Measurements from ENCODE around the gene GPR17.

Gene GPR17

DNA sequence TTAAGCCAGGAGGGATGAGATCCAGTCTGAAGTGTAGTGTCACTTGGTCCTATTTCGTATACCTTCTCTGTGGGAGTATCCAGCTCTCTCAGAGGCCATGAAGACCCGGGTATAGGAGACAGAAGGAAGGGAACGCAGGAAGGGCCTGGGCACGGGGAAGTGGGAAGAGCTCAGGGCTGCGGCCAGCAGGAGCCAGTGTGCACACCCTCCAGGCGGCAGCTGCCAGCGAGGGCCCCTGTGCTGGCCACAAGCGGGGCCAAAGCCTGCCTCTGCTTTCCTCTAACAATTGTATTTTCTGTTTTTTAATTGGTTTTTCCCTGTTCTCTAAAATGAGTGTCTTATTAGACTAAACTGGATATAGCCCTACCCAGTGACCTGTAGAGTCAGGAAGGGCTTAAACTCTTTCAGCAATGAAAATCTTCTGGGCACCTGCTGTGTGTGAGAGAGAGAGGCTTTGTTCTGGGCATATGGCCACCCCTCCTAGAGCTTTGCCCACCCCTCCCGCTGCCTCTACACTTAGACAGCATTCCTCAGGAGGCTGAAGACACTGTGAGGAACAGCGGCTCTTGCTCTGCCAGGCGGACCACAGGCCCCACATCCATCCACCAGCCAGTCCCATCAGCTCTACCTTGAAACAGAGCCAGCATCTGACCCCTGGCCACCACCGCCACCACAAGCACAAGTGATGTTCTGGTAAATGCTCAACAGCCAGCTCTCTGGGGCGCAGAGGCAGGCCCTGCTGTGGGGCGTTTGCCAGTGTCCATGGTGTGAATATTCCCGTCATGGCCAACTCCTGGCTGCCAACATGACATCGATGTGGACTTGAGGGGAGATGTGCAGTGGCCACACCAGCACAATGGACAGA, 9.5 kb downstream of the GPR17 start:
- Histone ChIP-seq H3K9ac (no peak overlapping the region), H3K27me3 (peaks cover 0 to 19% (median 0%) of the 10 kb centered on the region in 11 experiments; a peak in 4 of 22 replicates), H4K20me1 (peaks cover 0 to 4% (median 0%) of the 10 kb centered on the region in 11 experiments; a peak in 1 of 22 replicates), H3K4me2 (0 out of 22 replicates have a peak overlapping the region, but pooled peaks of 2 of the 11 experiments have one; percentile 9 to 76), H3K27ac (no peak overlapping the region), H3K4me3 (no peak overlapping the region), H3K9me3 (replicated peaks in 1 of 11) (peaks cover 0 to 10% (median 7%) of the 10 kb centered on the region in 11 experiments; a peak in 16 of 22 replicates), H3K4me1 (peaks cover 30 to 86% (median 73%) of the 10 kb centered on the region in 10 experiments), H3K36me3 (peaks cover 0 to 3% (median 0%) of the 10 kb centered on the region in 11 experiments; a peak in 2 of 22 replicates)
- no peak for TF ChIP-seq Cebpa-rat (IDR thresholded peaks at IDR 0.05)

DNA sequence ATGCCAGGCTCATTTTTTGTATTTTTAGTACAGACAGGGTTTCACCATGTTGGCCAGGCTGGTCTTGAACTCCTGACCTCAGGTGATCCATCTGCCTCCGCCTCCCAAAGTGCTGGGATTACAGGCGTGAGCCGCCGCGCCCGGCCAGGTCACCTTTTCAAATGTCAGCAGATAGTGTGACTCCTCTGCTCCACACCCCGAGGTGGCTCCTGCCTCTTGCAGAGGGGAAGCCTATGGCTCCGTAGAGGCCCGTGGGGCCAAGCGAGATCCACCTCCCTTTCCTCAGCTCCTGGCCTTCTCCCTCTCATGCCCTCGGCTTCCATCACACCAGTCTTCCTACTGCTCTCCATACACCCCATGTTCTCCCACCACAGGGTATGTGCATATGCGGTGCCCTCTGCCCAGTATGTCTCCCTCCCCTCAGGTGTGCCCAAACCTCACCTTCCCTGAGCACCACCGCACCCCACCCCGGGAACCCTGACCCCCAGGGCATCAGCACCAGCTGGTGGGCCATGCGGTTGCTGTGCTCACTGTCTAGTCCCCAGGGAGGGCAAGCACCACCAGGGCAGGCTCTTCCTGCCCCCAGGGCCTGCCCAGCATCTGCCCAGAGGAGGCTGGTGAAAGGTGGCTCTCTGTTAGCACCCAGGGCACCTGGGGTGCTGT, 10.7 kb downstream of the GPR17 start:
- peaks cover 18 to 73% (median 61%) of the 10 kb centered on the region in 10 experiments for H3K4me1 ChIP-seq
- H3K9me3 ChIP-seq (replicated peaks in 1 of 11) = peaks cover 0 to 20% (median 9%) of the 10 kb centered on the region in 11 experiments; a peak in 16 of 22 replicates
- peak overlapping the region in 2 of 11 experiments; percentile 25 to 52; a peak in 2 of 22 replicates for H3K9ac ChIP-seq
- peaks cover 0 to 4% (median 0%) of the 10 kb centered on the region in 11 experiments; a peak in 1 of 22 replicates for H4K20me1 ChIP-seq
- 0 out of 22 replicates have a peak overlapping the region, but pooled peaks of 1 of the 11 experiments have one; percentile 38 for H3K27ac ChIP-seq
- H3K27me3 ChIP-seq = peaks cover 0 to 7% (median 0%) of the 10 kb centered on the region in 11 experiments; a peak in 2 of 22 replicates
- no peak for TF ChIP-seq Cebpa-rat (IDR thresholded peaks at IDR 0.05)
- H3K36me3 ChIP-seq = peaks cover 0 to 5% (median 0%) of the 10 kb centered on the region in 11 experiments; a peak in 2 of 22 replicates
- peak overlapping the region in 10 of 11 experiments; percentile 12 to 77 (median 68); a peak in 18 of 22 replicates for H3K4me2 ChIP-seq
- H3K4me3 ChIP-seq = no peak overlapping the region

- H3K4me2 ChIP-seq = peak overlapping the region in 10 of 11 experiments; percentile 12 to 77 (median 68); a peak in 17 of 22 replicates
- H3K9me3 ChIP-seq (replicated peaks in 1 of 11) = peaks cover 0 to 20% (median 9%) of the 10 kb centered on the region in 11 experiments; a peak in 16 of 22 replicates
- no peak overlapping the region for H3K4me3 ChIP-seq
- no peak for TF ChIP-seq Cebpa-rat (IDR thresholded peaks at IDR 0.05)
- H3K27ac ChIP-seq = 0 out of 22 replicates have a peak overlapping the region, but pooled peaks of 1 of the 11 experiments have one; percentile 38
- H3K4me1 ChIP-seq = peaks cover 12 to 68% (median 56%) of the 10 kb centered on the region in 10 experiments
- H4K20me1 ChIP-seq = peaks cover 0 to 3% (median 0%) of the 10 kb centered on the region in 11 experiments; a peak in 1 of 22 replicates
- H3K9ac ChIP-seq = peak overlapping the region in 2 of 11 experiments; percentile 25 to 52; a peak in 2 of 22 replicates
- H3K36me3 ChIP-seq = peaks cover 0 to 5% (median 0%) of the 10 kb centered on the region in 11 experiments; a peak in 2 of 22 replicates
- H3K27me3 ChIP-seq = peaks cover 0 to 5% (median 0%) of the 10 kb centered on the region in 11 experiments; a peak in 4 of 22 replicates
Measured at GRCh38 chr2:127657232-127657595, 11.3 kb downstream of the GPR17 start.

GRCh38 chr2:127658146-127658545, 12.2 kb downstream of the GPR17 start:
- TF ChIP-seq Cebpa-rat (IDR thresholded peaks at IDR 0.05) = no peak
- peaks cover 6 to 14% (median 6%) of the 10 kb centered on the region in 11 experiments for H3K27me3 ChIP-seq
- no peak overlapping the region for H3K9ac ChIP-seq
- peaks cover 7 to 59% (median 46%) of the 10 kb centered on the region in 10 experiments; a peak in 18 of 20 replicates for H3K4me1 ChIP-seq
- H3K4me2 ChIP-seq = peak overlapping the region in 7 of 11 experiments; percentile 64 to 77 (median 70); a peak in 9 of 22 replicates
- no peak overlapping the region for H3K4me3 ChIP-seq
- peaks cover 0 to 3% (median 0%) of the 10 kb centered on the region in 11 experiments; a peak in 1 of 22 replicates for H4K20me1 ChIP-seq
- H3K36me3 ChIP-seq = peaks cover 0 to 5% (median 0%) of the 10 kb centered on the region in 11 experiments; a peak in 2 of 22 replicates
- peaks cover 0 to 20% (median 9%) of the 10 kb centered on the region in 11 experiments; a peak in 16 of 22 replicates for H3K9me3 ChIP-seq (replicated peaks in 1 of 11)
- no peak overlapping the region for H3K27ac ChIP-seq

GRCh38 chr2:127658641-127659407, 12.9 kb downstream of the GPR17 start:
- H3K9me3 ChIP-seq (replicated peaks in 1 of 11) = peaks cover 0 to 22% (median 11%) of the 10 kb centered on the region in 11 experiments; a peak in 19 of 22 replicates
- H3K4me2 ChIP-seq = peak overlapping the region in 10 of 11 experiments; percentile 45 to 77 (median 66); a peak in 18 of 22 replicates
- H3K36me3 ChIP-seq = peaks cover 0 to 5% (median 0%) of the 10 kb centered on the region in 11 experiments; a peak in 2 of 22 replicates
- H3K4me1 ChIP-seq = peaks cover 7 to 52% (median 40%) of the 10 kb centered on the region in 10 experiments; a peak in 18 of 20 replicates
- H4K20me1 ChIP-seq = peaks cover 0 to 7% (median 0%) of the 10 kb centered on the region in 11 experiments; a peak in 2 of 22 replicates
- H3K4me3 ChIP-seq = no peak overlapping the region
- TF ChIP-seq Cebpa-rat (IDR thresholded peaks at IDR 0.05) = no peak
- H3K27me3 ChIP-seq = peaks cover 12 to 21% (median 13%) of the 10 kb centered on the region in 11 experiments
- H3K9ac ChIP-seq = no peak overlapping the region
- H3K27ac ChIP-seq = peak overlapping the region in 3 of 11 experiments; percentile 18 to 42 (median 37); a peak in 4 of 22 replicates

- Histone ChIP-seq H3K27ac (peak overlapping the region in 4 of 11 experiments; percentile 18 to 42 (median 30); a peak in 5 of 22 replicates), H3K36me3 (peaks cover 0 to 11% (median 0%) of the 10 kb centered on the region in 11 experiments; a peak in 6 of 22 replicates), H3K4me1 (peaks cover 7 to 49% (median 36%) of the 10 kb centered on the region in 10 experiments; a peak in 18 of 20 replicates), H3K9ac (0 out of 22 replicates have a peak overlapping the region, but pooled peaks of 1 of the 11 experiments have one; percentile 1), H3K4me2 (peak overlapping the region; percentile 43 to 77 (median 66)), H3K4me3 (no peak overlapping the region), H4K20me1 (peaks cover 0 to 14% (median 0%) of the 10 kb centered on the region in 11 experiments; a peak in 2 of 22 replicates), H3K27me3 (peaks cover 21 to 29% (median 21%) of the 10 kb centered on the region in 11 experiments), H3K9me3 (replicated peaks in 1 of 11) (peaks cover 8 to 30% (median 19%) of the 10 kb centered on the region in 11 experiments; a peak in 20 of 22 replicates)
- no peak for TF ChIP-seq Cebpa-rat (IDR thresholded peaks at IDR 0.05)
Measured at GRCh38 chr2:127659408-127660290, 13.7 kb downstream of the GPR17 start.
